HepG2 (cell line): Measurements from ENCODE around the gene SGCG.

Experiments
- CREM ChIP-seq, 2 experiments: sonication (generic) in 1 of 2; formaldehyde crosslinking in 1 of 2; IDR thresholded peaks; 2 replicates each; pipeline versions ENCODE4 v1.4.0 to v1.6.1; 2016 to 2020; ENCODE audit warnings: antibody characterized with exemption in 1 of 2, mild to moderate bottlenecking in 1 of 2, missing genetic modification reagents in 1 of 2
- EZH2 ChIP-seq: conservative IDR thresholded peaks from 2 replicates; pipeline ENCODE4 v1.6.1; 2012; ENCODE audit warnings: mild to moderate bottlenecking, low read depth, low read length, moderate library complexity
- NR2F1 ChIP-seq, 2 experiments: fragments of 450-650 bp in 1 of 2; formaldehyde crosslinking in 1 of 2; IDR thresholded peaks; 2 replicates each; pipeline versions ENCODE4 v1.5.0 to v1.6.1; 2016 to 2020; ENCODE audit warnings: mild to moderate bottlenecking in 1 of 2, missing compliant biosample characterization in 1 of 2, missing genetic modification reagents in 1 of 2, moderate library complexity in 1 of 2
- ZFP82 ChIP-seq: sonication (generic); formaldehyde crosslinking; IDR thresholded peaks from 2 replicates; pipeline ENCODE4 v1.5.1; 2020; ENCODE audit warnings: mild to moderate bottlenecking, missing genetic modification reagents, borderline replicate concordance
- ZNF552 ChIP-seq: sonication (generic); formaldehyde crosslinking; IDR thresholded peaks from 2 replicates; pipeline ENCODE4 v1.9.0; 2022; ENCODE audit warnings: missing genetic modification reagents, mild to moderate bottlenecking, borderline replicate concordance
- ZNF737 ChIP-seq: sonication (generic); formaldehyde crosslinking; IDR thresholded peaks from 2 replicates; pipeline ENCODE4 v1.5.0; 2020; ENCODE audit warnings: missing genetic modification reagents, mild to moderate bottlenecking, borderline replicate concordance
- ZNF775 ChIP-seq: sonication (generic); formaldehyde crosslinking; IDR thresholded peaks from 2 replicates; pipeline ENCODE4 v1.4.0; 2020; ENCODE audit warnings: missing genetic modification reagents, mild to moderate bottlenecking, moderate library complexity, borderline replicate concordance
- TF ChIP-seq, protein P1 (sequence below): sonication (generic); formaldehyde crosslinking; IDR thresholded peaks from 2 replicates; pipeline ENCODE4 v1.5.0; 2020; ENCODE audit warnings: mild to moderate bottlenecking, missing genetic modification reagents
- TF ChIP-seq, protein P2 (sequence below): sonication (generic); formaldehyde crosslinking; IDR thresholded peaks from 2 replicates; pipeline ENCODE4 v1.5.0; 2020; ENCODE audit warnings: mild to moderate bottlenecking, missing genetic modification reagents, moderate library complexity
- TF ChIP-seq, protein P3 (sequence below): conservative IDR thresholded peaks from 2 replicates; pipeline ENCODE4 v1.6.1; 2018; ENCODE audit warnings: missing genetic modification reagents

DNA sequence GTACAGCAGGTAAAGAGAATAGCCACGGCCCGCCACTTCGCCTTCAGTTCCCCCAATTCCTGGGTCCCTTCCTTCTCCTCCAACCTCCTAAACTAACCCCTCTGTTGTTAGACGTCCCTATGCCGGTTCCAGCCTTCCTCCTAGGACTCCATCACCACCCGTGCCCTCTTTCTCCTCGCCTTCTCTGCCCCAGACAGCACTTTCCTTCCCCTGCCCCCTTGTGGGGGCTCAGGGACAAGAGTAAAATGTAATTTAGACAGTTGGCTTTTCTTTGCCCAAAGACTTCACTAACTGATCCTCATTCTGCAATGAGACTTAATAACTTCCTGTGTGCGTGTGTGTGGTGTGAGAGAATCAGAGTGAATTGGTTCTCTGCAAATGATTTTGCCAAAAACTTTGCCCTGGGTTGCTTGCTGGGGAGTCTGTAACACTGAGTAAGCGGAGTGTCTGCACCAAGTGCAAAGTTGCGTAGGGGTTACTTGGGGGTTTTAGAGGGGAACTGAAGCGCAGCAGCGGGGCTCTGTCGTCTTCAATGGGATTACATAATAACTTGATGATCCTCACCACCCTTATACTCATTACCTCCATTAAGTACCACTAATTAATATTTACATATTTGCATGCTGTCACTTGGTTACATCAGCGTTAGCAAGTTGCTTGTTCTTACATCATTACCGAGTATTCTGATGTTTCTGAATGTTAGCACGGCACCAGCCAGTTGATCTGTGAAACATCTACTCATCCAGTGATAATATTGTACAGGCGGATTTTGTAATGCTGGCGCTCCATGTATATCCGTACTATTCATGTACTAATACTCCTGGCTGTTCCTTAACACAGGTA lies 19.9 kb upstream of the SGCG start:
- TF ChIP-seq, protein P1, sequence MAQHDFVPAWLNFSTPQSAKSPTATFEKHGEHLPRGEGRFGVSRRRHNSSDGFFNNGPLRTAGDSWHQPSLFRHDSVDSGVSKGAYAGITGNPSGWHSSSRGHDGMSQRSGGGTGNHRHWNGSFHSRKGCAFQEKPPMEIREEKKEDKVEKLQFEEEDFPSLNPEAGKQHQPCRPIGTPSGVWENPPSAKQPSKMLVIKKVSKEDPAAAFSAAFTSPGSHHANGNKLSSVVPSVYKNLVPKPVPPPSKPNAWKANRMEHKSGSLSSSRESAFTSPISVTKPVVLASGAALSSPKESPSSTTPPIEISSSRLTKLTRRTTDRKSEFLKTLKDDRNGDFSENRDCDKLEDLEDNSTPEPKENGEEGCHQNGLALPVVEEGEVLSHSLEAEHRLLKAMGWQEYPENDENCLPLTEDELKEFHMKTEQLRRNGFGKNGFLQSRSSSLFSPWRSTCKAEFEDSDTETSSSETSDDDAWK: no peak
- TF ChIP-seq ZNF737: no peak
- TF ChIP-seq EZH2: no peak
- no peak for TF ChIP-seq NR2F1 (CRISPR knock-in tag; IDR thresholded peaks at IDR 0.05)
- TF ChIP-seq, protein P2, sequence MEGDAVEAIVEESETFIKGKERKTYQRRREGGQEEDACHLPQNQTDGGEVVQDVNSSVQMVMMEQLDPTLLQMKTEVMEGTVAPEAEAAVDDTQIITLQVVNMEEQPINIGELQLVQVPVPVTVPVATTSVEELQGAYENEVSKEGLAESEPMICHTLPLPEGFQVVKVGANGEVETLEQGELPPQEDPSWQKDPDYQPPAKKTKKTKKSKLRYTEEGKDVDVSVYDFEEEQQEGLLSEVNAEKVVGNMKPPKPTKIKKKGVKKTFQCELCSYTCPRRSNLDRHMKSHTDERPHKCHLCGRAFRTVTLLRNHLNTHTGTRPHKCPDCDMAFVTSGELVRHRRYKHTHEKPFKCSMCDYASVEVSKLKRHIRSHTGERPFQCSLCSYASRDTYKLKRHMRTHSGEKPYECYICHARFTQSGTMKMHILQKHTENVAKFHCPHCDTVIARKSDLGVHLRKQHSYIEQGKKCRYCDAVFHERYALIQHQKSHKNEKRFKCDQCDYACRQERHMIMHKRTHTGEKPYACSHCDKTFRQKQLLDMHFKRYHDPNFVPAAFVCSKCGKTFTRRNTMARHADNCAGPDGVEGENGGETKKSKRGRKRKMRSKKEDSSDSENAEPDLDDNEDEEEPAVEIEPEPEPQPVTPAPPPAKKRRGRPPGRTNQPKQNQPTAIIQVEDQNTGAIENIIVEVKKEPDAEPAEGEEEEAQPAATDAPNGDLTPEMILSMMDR (CRISPR knock-in tag): no peak
- no peak for TF ChIP-seq CREM (IDR thresholded peaks at IDR 0.05)
- TF ChIP-seq CREM (CRISPR knock-in tag; IDR thresholded peaks at IDR 0.05): no peak
- no peak for TF ChIP-seq ZNF552 (CRISPR knock-in tag)
- TF ChIP-seq ZFP82 (CRISPR knock-in tag): no peak
- TF ChIP-seq ZNF775 (CRISPR knock-in tag): no peak
- TF ChIP-seq, protein P3, sequence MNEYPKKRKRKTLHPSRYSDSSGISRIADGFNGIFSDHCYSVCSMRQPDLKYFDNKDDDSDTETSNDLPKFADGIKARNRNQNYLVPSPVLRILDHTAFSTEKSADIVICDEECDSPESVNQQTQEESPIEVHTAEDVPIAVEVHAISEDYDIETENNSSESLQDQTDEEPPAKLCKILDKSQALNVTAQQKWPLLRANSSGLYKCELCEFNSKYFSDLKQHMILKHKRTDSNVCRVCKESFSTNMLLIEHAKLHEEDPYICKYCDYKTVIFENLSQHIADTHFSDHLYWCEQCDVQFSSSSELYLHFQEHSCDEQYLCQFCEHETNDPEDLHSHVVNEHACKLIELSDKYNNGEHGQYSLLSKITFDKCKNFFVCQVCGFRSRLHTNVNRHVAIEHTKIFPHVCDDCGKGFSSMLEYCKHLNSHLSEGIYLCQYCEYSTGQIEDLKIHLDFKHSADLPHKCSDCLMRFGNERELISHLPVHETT (CRISPR knock-in tag): no peak
